ENCODE data around the gene TPM4.

Gene TPM4

GRCh38 chr19:16036397-16036925 lies 39.8 kb upstream of the TPM4 start:
- DNase-seq (ENCODE audit: low read depth): no peak
- H3K4me3 ChIP-seq (ENCODE audit: low read depth, low read length): no peak overlapping the region
- in situ Hi-C loops (cut with HindIII; ENCODE audit: low sequenced_read_pairs): no loop called here
- no peak for TF ChIP-seq CTCF (IDR thresholded peaks at IDR 0.05; ENCODE audit: low read depth, low read length, missing control alignments)

GRCh38 chr19:16036941-16037340 lies 39.4 kb upstream of the TPM4 start:
- in situ Hi-C loops (cut with HindIII; ENCODE audit: low sequenced_read_pairs): no loop called here

DNA sequence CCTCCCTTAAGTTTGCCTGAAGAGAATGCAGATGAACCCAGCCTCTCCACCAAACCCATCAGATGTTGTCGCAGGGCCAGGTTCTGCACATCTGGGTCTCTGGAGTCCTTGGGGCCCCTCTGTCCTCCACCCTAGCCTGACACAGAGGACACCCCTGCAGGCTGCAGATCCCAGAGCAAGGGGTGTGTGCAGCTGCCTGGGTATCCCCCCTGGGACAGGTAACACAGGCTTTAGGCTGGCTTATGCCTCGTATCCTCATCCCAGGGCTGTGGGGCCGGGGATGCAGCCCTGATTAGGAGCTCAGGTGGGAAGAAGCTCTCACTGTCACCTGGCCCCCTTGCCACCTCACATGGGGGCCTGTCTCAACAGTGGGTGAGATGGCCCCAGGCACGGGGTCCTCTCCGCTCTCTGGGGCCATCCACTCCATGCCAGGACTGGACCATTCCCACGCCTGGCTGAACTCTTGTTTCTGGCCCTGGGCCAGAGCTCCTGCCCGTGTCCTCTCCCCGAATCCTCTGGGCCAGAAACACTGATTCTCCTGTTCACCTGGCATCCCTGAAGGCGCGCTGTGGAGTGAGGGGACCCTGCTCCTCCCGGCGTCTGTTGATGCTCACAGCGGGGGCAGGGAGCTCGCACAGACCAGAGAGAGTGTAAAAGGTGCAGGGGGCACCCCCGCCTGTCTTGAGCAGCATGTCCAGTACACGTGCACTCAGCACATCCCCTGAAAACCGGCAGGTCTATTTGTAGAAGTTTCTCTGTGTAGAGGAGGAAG lies 38.7 kb upstream of the TPM4 start:
- in situ Hi-C loops (cut with HindIII; ENCODE audit: low sequenced_read_pairs): no loop called here
- H3K4me3 ChIP-seq (ENCODE audit: low read depth, low read length): no peak overlapping the region
- DNase-seq (ENCODE audit: low read depth): no peak
- TF ChIP-seq CTCF (IDR thresholded peaks at IDR 0.05; ENCODE audit: low read depth, low read length, missing control alignments): no peak

More at GRCh38 chr19:16036941-16037340, 39.4 kb upstream of the TPM4 start:
- no peak overlapping the region for H3K4me3 ChIP-seq (ENCODE audit: low read depth, low read length)
- no peak for DNase-seq (ENCODE audit: low read depth)
- no peak for TF ChIP-seq CTCF (IDR thresholded peaks at IDR 0.05; ENCODE audit: low read depth, low read length, missing control alignments)

GRCh38 chr19:16038196-16038695 lies 38.0 kb upstream of the TPM4 start:
- TF ChIP-seq CTCF (IDR thresholded peaks at IDR 0.05; ENCODE audit: low read depth, low read length, missing control alignments): no peak

DNA sequence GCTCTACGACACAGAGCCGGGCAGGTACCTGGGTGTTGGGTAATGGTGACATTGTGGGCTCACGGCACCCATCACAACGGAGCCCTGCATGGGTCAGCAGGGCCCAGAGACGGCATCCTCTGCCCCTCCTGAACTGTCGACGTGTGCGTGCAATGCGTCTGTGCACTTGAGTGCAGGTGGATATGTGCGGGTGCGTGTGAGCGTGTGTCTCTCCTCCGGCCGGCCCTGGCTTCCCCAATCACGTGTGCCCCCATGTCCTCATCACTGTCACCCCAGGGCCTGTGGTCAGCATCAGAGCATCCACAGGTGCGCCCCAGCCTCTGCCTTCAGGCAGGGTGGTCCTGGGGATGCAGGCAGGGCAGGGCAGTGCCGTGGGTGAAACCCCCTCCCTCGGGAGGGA lies 37.2 kb upstream of the TPM4 start:
- in situ Hi-C loops (cut with HindIII; ENCODE audit: low sequenced_read_pairs): no loop called here
- DNase-seq (ENCODE audit: low read depth): no peak

More at GRCh38 chr19:16038196-16038695, 38.0 kb upstream of the TPM4 start:
- DNase-seq (ENCODE audit: low read depth): no peak
- in situ Hi-C loops (cut with HindIII; ENCODE audit: low sequenced_read_pairs): no loop called here
- H3K4me3 ChIP-seq (ENCODE audit: low read depth, low read length): no peak overlapping the region

DNA sequence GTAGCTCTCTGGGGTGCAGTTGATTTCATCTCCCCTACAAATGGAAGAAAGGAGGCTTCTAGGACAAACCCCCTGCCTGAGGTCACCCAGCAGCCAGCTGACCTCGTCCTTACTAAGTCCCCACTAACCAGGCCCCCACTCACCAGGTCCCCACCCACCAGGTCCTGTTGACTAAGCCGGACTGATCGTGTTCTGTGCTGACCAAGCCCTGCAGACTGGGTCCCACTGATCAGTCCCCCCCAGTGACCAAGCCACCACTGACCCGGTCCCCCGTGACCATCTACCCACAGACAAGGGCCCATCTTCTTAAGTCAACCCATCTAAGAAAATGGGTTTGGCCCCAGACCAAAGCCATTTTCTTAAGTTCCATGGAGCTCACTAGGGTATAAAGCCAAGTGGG lies 36.8 kb upstream of the TPM4 start:
- TF ChIP-seq CTCF (IDR thresholded peaks at IDR 0.05; ENCODE audit: low read depth, low read length, missing control alignments): no peak
- no peak overlapping the region for H3K4me3 ChIP-seq (ENCODE audit: low read depth, low read length)
- in situ Hi-C loops (cut with HindIII; ENCODE audit: low sequenced_read_pairs): no loop called here
- no peak for DNase-seq (ENCODE audit: low read depth)

More for the DNA sequence above, 37.2 kb upstream of the TPM4 start:
- H3K4me3 ChIP-seq (ENCODE audit: low read depth, low read length): no peak overlapping the region
- TF ChIP-seq CTCF (IDR thresholded peaks at IDR 0.05; ENCODE audit: low read depth, low read length, missing control alignments): no peak
